ENCODE measurements around the gene ZNF219. TPM values are rescaled to one million over a fixed set of nuclear protein-coding genes. Genes with fewer than 3 reads are reported as not detected.

Gene ZNF219
- total RNA-seq, 2 experiments from 2014 or later, result 6.9 to 8.6 TPM

- H3K4me1 Mint-ChIP-seq, result peaks cover 18% of the 10 kb centered on the region
- no peak for DNase-seq
- H3K9me3 Mint-ChIP-seq, result no peaks in the 10 kb centered on the region
- H3K27ac Mint-ChIP-seq, result no peak overlapping the region
- no peaks in the 10 kb centered on the region for H3K36me3 Mint-ChIP-seq
- H3K4me3 Mint-ChIP-seq, result no peak overlapping the region
- H3K27me3 Mint-ChIP-seq, result no peaks in the 10 kb centered on the region
Observed at GRCh38 chr14:21095430-21096205, 2.8 kb downstream of the ZNF219 start.

- H3K36me3 Mint-ChIP-seq, result no peaks in the 10 kb centered on the region
- DNase-seq, result no peak
- H3K27me3 Mint-ChIP-seq, result no peaks in the 10 kb centered on the region
- H3K27ac Mint-ChIP-seq, result no peak overlapping the region
- peaks cover 11% of the 10 kb centered on the region for H3K4me1 Mint-ChIP-seq
- H3K9me3 Mint-ChIP-seq, result no peaks in the 10 kb centered on the region
- H3K4me3 Mint-ChIP-seq, result no peak overlapping the region
Observed at GRCh38 chr14:21093769-21094681, 4.4 kb downstream of the ZNF219 start.

- no peak for DNase-seq
- Mint-ChIP-seq H3K9me3 (no peaks in the 10 kb centered on the region), H3K4me3 (no peak overlapping the region), H3K27ac (no peak overlapping the region), H3K4me1 (peaks cover 15% of the 10 kb centered on the region), H3K27me3 (no peaks in the 10 kb centered on the region), H3K36me3 (no peaks in the 10 kb centered on the region)
Observed at GRCh38 chr14:21093018-21093417, 5.4 kb downstream of the ZNF219 start.

- no peak overlapping the region for H3K27ac Mint-ChIP-seq
- peak; percentile 89 for DNase-seq
- H3K4me1 Mint-ChIP-seq, result peaks cover 20% of the 10 kb centered on the region
- no peaks in the 10 kb centered on the region for H3K36me3 Mint-ChIP-seq
- H3K27me3 Mint-ChIP-seq, result no peaks in the 10 kb centered on the region
- no peaks in the 10 kb centered on the region for H3K9me3 Mint-ChIP-seq
- H3K4me3 Mint-ChIP-seq, result no peak overlapping the region
Observed at GRCh38 chr14:21092273-21093011, 6.0 kb downstream of the ZNF219 start.

GRCh38 chr14:21091821-21092272, 6.6 kb downstream of the ZNF219 start:
- Mint-ChIP-seq H3K27me3 (no peaks in the 10 kb centered on the region), H3K27ac (no peak overlapping the region), H3K36me3 (no peaks in the 10 kb centered on the region), H3K4me1 (peaks cover 17% of the 10 kb centered on the region), H3K4me3 (no peak overlapping the region), H3K9me3 (no peaks in the 10 kb centered on the region)
- no peak for DNase-seq

GRCh38 chr14:21090940-21091663, 7.4 kb downstream of the ZNF219 start:
- Mint-ChIP-seq H3K36me3 (no peaks in the 10 kb centered on the region), H3K4me3 (no peak overlapping the region), H3K4me1 (peaks cover 19% of the 10 kb centered on the region), H3K27me3 (no peaks in the 10 kb centered on the region), H3K9me3 (no peaks in the 10 kb centered on the region), H3K27ac (no peak overlapping the region)
- DNase-seq, result no peak

- DNase-seq, result peak; percentile 44
- H3K4me3 Mint-ChIP-seq, result no peak overlapping the region
- H3K4me1 Mint-ChIP-seq, result peaks cover 19% of the 10 kb centered on the region
- no peaks in the 10 kb centered on the region for H3K9me3 Mint-ChIP-seq
- H3K36me3 Mint-ChIP-seq, result no peaks in the 10 kb centered on the region
- H3K27me3 Mint-ChIP-seq, result no peaks in the 10 kb centered on the region
- no peak overlapping the region for H3K27ac Mint-ChIP-seq
Observed at GRCh38 chr14:21090194-21090939, 8.1 kb downstream of the ZNF219 start.

- no peaks in the 10 kb centered on the region for H3K9me3 Mint-ChIP-seq
- no peak overlapping the region for H3K4me3 Mint-ChIP-seq
- H3K4me1 Mint-ChIP-seq, result peaks cover 19% of the 10 kb centered on the region
- no peak for DNase-seq
- H3K36me3 Mint-ChIP-seq, result no peaks in the 10 kb centered on the region
- H3K27ac Mint-ChIP-seq, result no peak overlapping the region
- H3K27me3 Mint-ChIP-seq, result no peaks in the 10 kb centered on the region
Observed at GRCh38 chr14:21089877-21090193, 8.6 kb downstream of the ZNF219 start.

- DNase-seq, result no peak
- Mint-ChIP-seq H3K36me3 (no peaks in the 10 kb centered on the region), H3K9me3 (no peaks in the 10 kb centered on the region), H3K4me3 (no peak overlapping the region), H3K27me3 (no peaks in the 10 kb centered on the region), H3K4me1 (peaks cover 19% of the 10 kb centered on the region), H3K27ac (no peak overlapping the region)
Observed at GRCh38 chr14:21089271-21089670, 9.2 kb downstream of the ZNF219 start.

- H3K4me1 Mint-ChIP-seq, result peaks cover 19% of the 10 kb centered on the region
- DNase-seq, result no peak
- no peaks in the 10 kb centered on the region for H3K36me3 Mint-ChIP-seq
- no peak overlapping the region for H3K4me3 Mint-ChIP-seq
- H3K27ac Mint-ChIP-seq, result no peak overlapping the region
- no peaks in the 10 kb centered on the region for H3K27me3 Mint-ChIP-seq
- H3K9me3 Mint-ChIP-seq, result no peaks in the 10 kb centered on the region
Observed at GRCh38 chr14:21088687-21089086, 9.8 kb downstream of the ZNF219 start.

GRCh38 chr14:21087294-21088091, 11.0 kb downstream of the ZNF219 start:
- H3K27ac Mint-ChIP-seq, result no peak overlapping the region
- H3K27me3 Mint-ChIP-seq, result no peaks in the 10 kb centered on the region
- H3K4me3 Mint-ChIP-seq, result no peak overlapping the region
- no peaks in the 10 kb centered on the region for H3K9me3 Mint-ChIP-seq
- DNase-seq, result peak; percentile 46
- no peaks in the 10 kb centered on the region for H3K36me3 Mint-ChIP-seq
- H3K4me1 Mint-ChIP-seq, result peaks cover 17% of the 10 kb centered on the region

- H3K4me1 Mint-ChIP-seq, result peaks cover 16% of the 10 kb centered on the region
- no peak overlapping the region for H3K4me3 Mint-ChIP-seq
- no peaks in the 10 kb centered on the region for H3K9me3 Mint-ChIP-seq
- H3K36me3 Mint-ChIP-seq, result no peaks in the 10 kb centered on the region
- H3K27ac Mint-ChIP-seq, result no peak overlapping the region
- no peaks in the 10 kb centered on the region for H3K27me3 Mint-ChIP-seq
- no peak for DNase-seq
Observed at GRCh38 chr14:21086908-21087293, 11.6 kb downstream of the ZNF219 start.

GRCh38 chr14:21084998-21085853, 13.2 kb downstream of the ZNF219 start:
- peaks cover 16% of the 10 kb centered on the region for H3K4me1 Mint-ChIP-seq
- DNase-seq, result no peak
- no peak overlapping the region for H3K27ac Mint-ChIP-seq
- no peaks in the 10 kb centered on the region for H3K36me3 Mint-ChIP-seq
- H3K9me3 Mint-ChIP-seq, result no peaks in the 10 kb centered on the region
- H3K4me3 Mint-ChIP-seq, result no peak overlapping the region
- no peaks in the 10 kb centered on the region for H3K27me3 Mint-ChIP-seq

Measured in activated naive CD8-positive, alpha-beta T cell treated with anti-CD3 and anti-CD28 coated beads for 36 hours (primary cell).